Neural progenitor cell (in vitro differentiated cells): ENCODE measurements around the gene CCR1.

ENCODE experiments used
- EZH2phosphoT487 ChIP-seq: fragments of 200-600 bp; sonication (generic); IDR thresholded peaks from 2 replicates; pipeline ENCODE4 v1.6.1; 2017; ENCODE audit warnings: antibody characterized with exemption
- TF ChIP-seq, protein P1 (sequence below): fragments of 200-600 bp; sonication (generic); IDR thresholded peaks from 2 replicates; pipeline ENCODE4 v1.5.1; 2017; ENCODE audit warnings: antibody characterized with exemption, mild to moderate bottlenecking

DNA sequence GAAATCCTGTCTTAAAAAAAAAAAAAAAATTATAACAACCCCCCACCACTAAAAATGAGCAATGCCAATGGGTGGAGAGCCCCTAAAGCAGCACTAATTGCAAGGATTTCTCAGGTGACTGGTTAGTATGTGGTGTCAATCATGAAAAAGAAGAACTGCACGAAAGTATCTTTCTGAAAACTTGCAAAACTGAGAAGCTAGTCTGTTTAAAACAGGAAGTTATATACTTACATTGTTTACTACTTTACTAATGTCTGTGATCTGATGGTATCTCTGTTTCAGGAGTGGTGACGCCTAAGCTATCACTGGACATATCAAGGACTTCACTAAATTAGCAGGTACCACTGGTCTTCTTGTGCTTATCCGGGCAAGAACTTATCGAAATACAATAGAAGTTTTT is 34.0 kb upstream of the CCR1 start, which contains the start of gene CCR3:
- TF ChIP-seq, protein P1, sequence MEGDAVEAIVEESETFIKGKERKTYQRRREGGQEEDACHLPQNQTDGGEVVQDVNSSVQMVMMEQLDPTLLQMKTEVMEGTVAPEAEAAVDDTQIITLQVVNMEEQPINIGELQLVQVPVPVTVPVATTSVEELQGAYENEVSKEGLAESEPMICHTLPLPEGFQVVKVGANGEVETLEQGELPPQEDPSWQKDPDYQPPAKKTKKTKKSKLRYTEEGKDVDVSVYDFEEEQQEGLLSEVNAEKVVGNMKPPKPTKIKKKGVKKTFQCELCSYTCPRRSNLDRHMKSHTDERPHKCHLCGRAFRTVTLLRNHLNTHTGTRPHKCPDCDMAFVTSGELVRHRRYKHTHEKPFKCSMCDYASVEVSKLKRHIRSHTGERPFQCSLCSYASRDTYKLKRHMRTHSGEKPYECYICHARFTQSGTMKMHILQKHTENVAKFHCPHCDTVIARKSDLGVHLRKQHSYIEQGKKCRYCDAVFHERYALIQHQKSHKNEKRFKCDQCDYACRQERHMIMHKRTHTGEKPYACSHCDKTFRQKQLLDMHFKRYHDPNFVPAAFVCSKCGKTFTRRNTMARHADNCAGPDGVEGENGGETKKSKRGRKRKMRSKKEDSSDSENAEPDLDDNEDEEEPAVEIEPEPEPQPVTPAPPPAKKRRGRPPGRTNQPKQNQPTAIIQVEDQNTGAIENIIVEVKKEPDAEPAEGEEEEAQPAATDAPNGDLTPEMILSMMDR = no peak
- TF ChIP-seq EZH2phosphoT487 = no peak
